SK-N-SH (cell line): ENCODE results near the gene HK3. TPM values are rescaled to one million over a fixed set of nuclear protein-coding genes. Genes with fewer than 3 reads are reported as not detected.

Source experiments
- CTCF ChIA-PET: fragments of 300-600, 350-600 bp; formaldehyde crosslinking; extraction: SDS; loops from one replicate; lab custom pipeline; 2021; lab: Yijun Ruan, JAX
- POLR2A ChIA-PET: fragments of 350-600 bp; sonication (Branson Sonifier 250); formaldehyde crosslinking; extraction: SDS; loops from one replicate; lab custom pipeline; 2020; ENCODE audit warnings: antibody characterized with exemption, inconsistent platforms; lab: Yijun Ruan, JAX
- DNase-seq: peaks from one replicate; pipeline ENCODE4 v3.0.0; 2012
- H2AFZ ChIP-seq: fragments of 200-600 bp; sonication (generic); 2 replicates; pipeline ENCODE4 v1.8.1; 2016; ENCODE audit warnings: antibody characterized with exemption, mild to moderate bottlenecking, low read depth
- H3F3A ChIP-seq: fragments of 200-600 bp; sonication (generic); replicated peaks from 2 replicates; pipeline ENCODE3; 2016; ENCODE audit warnings: antibody characterized with exemption, mild to moderate bottlenecking; ENCODE audit not compliant: insufficient read depth
- H3K27ac ChIP-seq, 2 experiments: fragments of 200-500 bp in 1 of 2; fragments of 200-600 bp in 1 of 2; sonication (Bioruptor generic) in 1 of 2; sonication (generic), shearing (Covaris generic) in 1 of 2; 2 replicates each; pipeline versions ENCODE4 v1.5.1 to v1.6.1; 2014 to 2016; ENCODE audit warnings: low read depth in 2 of 2, inconsistent platforms in 1 of 2, low read length in 1 of 2, mild to moderate bottlenecking in 1 of 2, mixed read lengths in 1 of 2
- H3K27me3 ChIP-seq: fragments of 200-600 bp; sonication (generic), shearing (Covaris generic); 2 replicates; pipeline ENCODE4 v1.6.1; 2016; ENCODE audit warnings: mixed run types; ENCODE audit not compliant: insufficient read depth
- H3K36me3 ChIP-seq, 2 experiments: fragments of 200-500 bp in 1 of 2; fragments of 200-600 bp in 1 of 2; sonication (Bioruptor generic) in 1 of 2; sonication (generic) in 1 of 2; replicated peaks in 1 of 2; 2 replicates each; pipeline versions ENCODE3 to v1.5.1; 2014 to 2016; ENCODE audit warnings: low read length in 1 of 2, mild to moderate bottlenecking in 1 of 2; ENCODE audit not compliant: insufficient read depth in 2 of 2, control insufficient read depth in 1 of 2
- H3K4me1 ChIP-seq, 2 experiments: fragments of 200-500 bp in 1 of 2; fragments of 200-600 bp in 1 of 2; sonication (Bioruptor generic) in 1 of 2; sonication (generic), shearing (Covaris generic) in 1 of 2; 2 replicates each; pipeline versions ENCODE4 v1.5.1 to v1.6.1; 2014 to 2016; ENCODE audit warnings: low read depth in 1 of 2, low read length in 1 of 2, mixed run types in 1 of 2; ENCODE audit not compliant: insufficient read depth in 2 of 2, control insufficient read depth in 1 of 2
- H3K4me2 ChIP-seq: fragments of 200-600 bp; sonication (generic), shearing (Covaris generic); 2 replicates; pipeline ENCODE4 v1.6.1; 2017; ENCODE audit warnings: mixed run types
- H3K4me3 ChIP-seq, 2 experiments: fragments of 200-500 bp in 1 of 2; fragments of 200-600 bp in 1 of 2; sonication (Bioruptor generic) in 1 of 2; sonication (generic), shearing (Covaris generic) in 1 of 2; 2 replicates each; pipeline versions ENCODE4 v1.5.1 to v1.8.1; 2014 to 2016; ENCODE audit warnings: low read depth in 2 of 2, inconsistent platforms in 1 of 2, low read length in 1 of 2, mild to moderate bottlenecking in 1 of 2, mixed read lengths in 1 of 2, moderate library complexity in 1 of 2
- H3K79me2 ChIP-seq: fragments of 200-600 bp; sonication (generic); 2 replicates; pipeline ENCODE4 v1.8.1; 2017; ENCODE audit warnings: mild to moderate bottlenecking; ENCODE audit not compliant: insufficient read depth
- H3K9ac ChIP-seq: fragments of 200-600 bp; sonication (generic); 2 replicates; pipeline ENCODE4 v1.6.1; 2017; ENCODE audit warnings: mixed run types
- H3K9me2 ChIP-seq: fragments of 200-600 bp; sonication (generic); 2 replicates; pipeline ENCODE4 v1.6.1; 2017; ENCODE audit warnings: mixed run types
- H3K9me3 ChIP-seq: fragments of 200-600 bp; sonication (generic); 2 replicates; pipeline ENCODE4 v1.6.1; 2017; ENCODE audit warnings: mixed run types, mild to moderate bottlenecking, moderate library complexity
- H4K20me1 ChIP-seq: fragments of 200-600 bp; sonication (generic); 2 replicates; pipeline ENCODE4 v1.6.1; 2017; ENCODE audit warnings: mild to moderate bottlenecking, mixed run types; ENCODE audit not compliant: insufficient read depth
- CHD2 ChIP-seq: fragments of 150-350 bp; IDR thresholded peaks from 2 replicates; pipeline ENCODE4 v1.6.1; 2018; ENCODE audit warnings: low read length; ENCODE audit not compliant: partially characterized antibody
- FOSL2 ChIP-seq: IDR thresholded peaks from 2 replicates; pipeline ENCODE4 v1.4.0; 2012; ENCODE audit warnings: low read depth, mild to moderate bottlenecking, moderate library complexity, borderline replicate concordance
- FOXJ3 ChIP-seq: sonication (generic); formaldehyde crosslinking; IDR thresholded peaks from 2 replicates; pipeline ENCODE4 v1.5.1; 2020; ENCODE audit warnings: mild to moderate bottlenecking, missing genetic modification reagents
- FOXM1 ChIP-seq: IDR thresholded peaks from 2 replicates; pipeline ENCODE4 v1.4.0; 2012; ENCODE audit warnings: low read depth, mild to moderate bottlenecking
- GATA2 ChIP-seq: sonication (generic); formaldehyde crosslinking; IDR thresholded peaks from 2 replicates; pipeline ENCODE4 v1.5.0; 2020; ENCODE audit warnings: mild to moderate bottlenecking, missing genetic modification reagents
- JUND ChIP-seq: IDR thresholded peaks from 2 replicates; pipeline ENCODE4 v1.4.0; 2012
- MEF2A ChIP-seq: IDR thresholded peaks from 2 replicates; pipeline ENCODE4 v1.4.0; 2012; ENCODE audit warnings: low read depth, borderline replicate concordance
- MXI1 ChIP-seq: IDR thresholded peaks from 2 replicates; pipeline ENCODE4 v1.6.1; 2012; ENCODE audit warnings: mild to moderate bottlenecking, low read depth, low read length, improper control_type of control experiment
- NFIC ChIP-seq: IDR thresholded peaks from 2 replicates; pipeline ENCODE4 v1.4.0; 2012; ENCODE audit warnings: borderline replicate concordance
- PBX3 ChIP-seq: IDR thresholded peaks from 2 replicates; pipeline ENCODE4; 2012
- RCOR1 ChIP-seq: fragments of 150-350 bp; IDR thresholded peaks from 2 replicates; pipeline ENCODE4 v1.6.1; 2017; ENCODE audit warnings: antibody characterized with exemption, low read length
- RFX5 ChIP-seq: IDR thresholded peaks from 2 replicates; pipeline ENCODE4 v1.6.1; 2012; ENCODE audit warnings: mild to moderate bottlenecking, improper control_type of control experiment, low read length
- RXRA ChIP-seq: IDR thresholded peaks from 2 replicates; pipeline ENCODE4 v1.4.0; 2012; ENCODE audit warnings: low read depth, mild to moderate bottlenecking, borderline replicate concordance
- SIN3A ChIP-seq: IDR thresholded peaks from 2 replicates; pipeline ENCODE4 v1.6.1; 2012; ENCODE audit warnings: low read depth, mild to moderate bottlenecking, low read length, moderate library complexity, borderline replicate concordance
- TCF12 ChIP-seq: IDR thresholded peaks from 2 replicates; pipeline ENCODE4 v1.4.0; 2012
- TEAD4 ChIP-seq: IDR thresholded peaks from 2 replicates; pipeline ENCODE4 v1.4.0; 2012; ENCODE audit warnings: mild to moderate bottlenecking, borderline replicate concordance; ENCODE audit not compliant: insufficient read depth
- USF1 ChIP-seq: IDR thresholded peaks from 2 replicates; pipeline ENCODE4 v1.4.0; 2012; ENCODE audit warnings: low read depth, borderline replicate concordance
- WGBS: methylation state at CpG from one replicate; pipeline ENCODE4 v1.1.6; 2017; ENCODE audit warnings: low lambda C conversion rate; 5-methylcytosine and 5-hydroxymethylcytosine counted together
- polyA plus RNA-seq, 3 experiments: library from polyadenylated mRNA; depleted of rRNA; stranded (reverse); fragments of >200 nt; gene quantifications; 2 replicates each; pipeline ENCODE4 v1.2.3, GENCODE V29; 2012
- TF ChIP-seq, protein P1 (sequence below): IDR thresholded peaks from 2 replicates; pipeline ENCODE4 v1.4.0; 2012; ENCODE audit warnings: low read depth, borderline replicate concordance

The HK3 gene
- polyA plus RNA-seq, 1 of the 3 experiments (the other 2 are of a cell fraction) = 0.02 TPM

- Histone ChIP-seq H3K9ac (no peak overlapping the region), H3K79me2 (no peaks in the 10 kb centered on the region; the same call in 1 of the 2 replicates), H3K9me3 (no peaks in the 10 kb centered on the region), H3K36me3 (peaks cover 56 to 63% of the 10 kb centered on the region in 2 experiments), H3K4me3 (no peak overlapping the region), H3K9me2 (no peaks in the 10 kb centered on the region), H4K20me1 (no peaks in the 10 kb centered on the region), H3F3A (peaks cover 4% of the 10 kb centered on the region), H2AFZ (no peak overlapping the region), H3K27me3 (no peaks in the 10 kb centered on the region)
- no peak for DNase-seq
- POLR2A ChIA-PET = no interaction called here
- WGBS = 92% methylated on average over 2 of the region's 2 CpGs
- TF ChIP-seq TCF12 (no peak), RXRA (no peak), RCOR1 (no peak)
- TF ChIP-seq, all 33 proteins: peak for 0
- Histone ChIP-seq H3K27ac (no peak overlapping the region), H3K4me2 (no peak overlapping the region), H3K4me1 (no peaks in the 10 kb centered on the region)
- CTCF ChIA-PET = no interaction called here
Observed at GRCh38 chr5:176944268-176944667, 45.1 kb upstream of the HK3 start.

DNA sequence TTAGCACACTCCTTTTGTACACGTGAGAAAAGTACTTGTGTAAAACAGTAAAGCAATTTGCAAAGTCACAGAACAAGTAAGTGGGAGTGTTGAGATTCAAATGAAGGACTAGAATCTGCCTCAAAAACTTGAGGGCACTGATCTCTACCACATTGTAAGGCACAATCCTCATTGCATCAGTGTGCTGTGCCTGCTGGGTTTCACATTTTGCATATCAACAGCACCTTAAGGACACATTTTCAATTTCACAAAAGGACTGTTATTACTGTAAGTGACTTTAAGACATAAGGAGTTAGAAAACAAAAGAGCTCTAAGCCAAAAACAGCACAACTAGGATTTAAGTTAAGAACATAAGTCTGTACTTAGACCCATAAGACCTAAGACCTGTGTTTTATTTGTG, 44.7 kb upstream of the HK3 start:
- no peaks in the 10 kb centered on the region for H3K9me3 ChIP-seq
- DNase-seq = no peak
- peaks cover 54 to 62% of the 10 kb centered on the region in 2 experiments for H3K36me3 ChIP-seq
- H3K4me3 ChIP-seq = no peak overlapping the region
- H3K4me1 ChIP-seq = no peaks in the 10 kb centered on the region
- TF ChIP-seq MXI1 (no peak), TEAD4 (no peak), RCOR1 (no peak), JUND (no peak), RXRA (no peak), USF1 (no peak), PBX3 (no peak), FOSL2 (no peak), FOXJ3 (CRISPR knock-in tag) (no peak), MEF2A (no peak), RFX5 (no peak), CHD2 (no peak), GATA2 (CRISPR knock-in tag) (no peak), FOXM1 (no peak), SIN3A (no peak), NFIC (no peak)
- TF ChIP-seq, protein P1, sequence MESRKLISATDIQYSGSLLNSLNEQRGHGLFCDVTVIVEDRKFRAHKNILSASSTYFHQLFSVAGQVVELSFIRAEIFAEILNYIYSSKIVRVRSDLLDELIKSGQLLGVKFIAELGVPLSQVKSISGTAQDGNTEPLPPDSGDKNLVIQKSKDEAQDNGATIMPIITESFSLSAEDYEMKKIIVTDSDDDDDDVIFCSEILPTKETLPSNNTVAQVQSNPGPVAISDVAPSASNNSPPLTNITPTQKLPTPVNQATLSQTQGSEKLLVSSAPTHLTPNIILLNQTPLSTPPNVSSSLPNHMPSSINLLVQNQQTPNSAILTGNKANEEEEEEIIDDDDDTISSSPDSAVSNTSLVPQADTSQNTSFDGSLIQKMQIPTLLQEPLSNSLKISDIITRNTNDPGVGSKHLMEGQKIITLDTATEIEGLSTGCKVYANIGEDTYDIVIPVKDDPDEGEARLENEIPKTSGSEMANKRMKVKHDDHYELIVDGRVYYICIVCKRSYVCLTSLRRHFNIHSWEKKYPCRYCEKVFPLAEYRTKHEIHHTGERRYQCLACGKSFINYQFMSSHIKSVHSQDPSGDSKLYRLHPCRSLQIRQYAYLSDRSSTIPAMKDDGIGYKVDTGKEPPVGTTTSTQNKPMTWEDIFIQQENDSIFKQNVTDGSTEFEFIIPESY = no peak
- H3K4me2 ChIP-seq = no peak overlapping the region
- ChIA-PET POLR2A (no interaction called here), CTCF (interaction anchor here (1.2 to 1.5 kb wide), 2 partner anchors 42 to 244 kb away, joined by 3 to 5 read pairs; no protein-coding TSS in a partner anchor)
- H3K9me2 ChIP-seq = no peaks in the 10 kb centered on the region
- H3K27me3 ChIP-seq = no peaks in the 10 kb centered on the region
- no peaks in the 10 kb centered on the region; the same call in 1 of the 2 replicates for H3K79me2 ChIP-seq
- peaks cover 4% of the 10 kb centered on the region for H3F3A ChIP-seq
- 100% methylated on average over 1 of the region's 1 CpG for WGBS
- H4K20me1 ChIP-seq = no peaks in the 10 kb centered on the region
- no peak overlapping the region for H3K27ac ChIP-seq
- no peak overlapping the region for H2AFZ ChIP-seq
- H3K9ac ChIP-seq = no peak overlapping the region
